HCT116 (cell line): Measurements from ENCODE around the gene CACNA2D3. TPM values are rescaled to one million over a fixed set of nuclear protein-coding genes. Genes with fewer than 3 reads are reported as not detected.

ENCODE experiments used
- ATAC-seq: fragments of 200-7000 bp; cut with Tn5 transposase; 2 replicates; pipeline ENCODE4 v1.9.1; 2020; ENCODE audit warnings: mild to moderate bottlenecking, moderate library complexity
- BruUV-seq: library from RNA; stranded (reverse); fragments of 400-500 nt; replicated peaks from 2 replicates; lab custom pipeline; 2021; lab: Mats Ljungman, UMichigan
- CTCF ChIA-PET: fragments of 300-600 bp; sonication (Branson Sonifier 250); formaldehyde crosslinking; loops from one replicate; lab custom pipeline; 2021; ENCODE audit warnings: antibody characterized with exemption; lab: Charles Lee
- POLR2A ChIA-PET: fragments of 300-600, 350-600 bp; sonication (Branson Sonifier 250); formaldehyde crosslinking; loops from one replicate; lab custom pipeline; 2021; ENCODE audit warnings: antibody characterized with exemption; lab: Charles Lee
- RAD21 ChIA-PET, 2 experiments: fragments of 300-600 bp; sonication (Branson Sonifier 250); formaldehyde crosslinking; loops; one replicate each; lab custom pipeline; 2023; ENCODE audit warnings: low total read pairs in 2 of 2; ENCODE audit not compliant: uncharacterized antibody in 2 of 2, unreplicated experiment in 2 of 2, low non-redundant PET in 1 of 2; lab: Charles Lee
- DNase-seq: peaks from one replicate; pipeline ENCODE4 v3.0.0-alpha.2; 2010; ENCODE audit warnings: low read depth, low spot score
- H2AFZ ChIP-seq: fragments of 200-600 bp; shearing (Covaris generic), sonication (generic); 2 replicates; pipeline ENCODE4 v1.6.1; 2017; ENCODE audit warnings: low read depth, mixed run types, mixed read lengths, antibody characterized with exemption, low read length; ENCODE audit not compliant: poor library complexity, severe bottlenecking
- H3K27ac ChIP-seq: 2 replicates; pipeline ENCODE4 v1.5.1; 2012; ENCODE audit warnings: low read depth, low read length
- H3K27me3 ChIP-seq: fragments of 200-600 bp; sonication (generic); 2 replicates; pipeline ENCODE4 v1.6.1; 2016; ENCODE audit warnings: mixed run types, low read length, mixed read lengths; ENCODE audit not compliant: insufficient read depth
- H3K36me3 ChIP-seq, 2 experiments: fragments of 200-500 bp in 1 of 2; fragments of 200-600 bp in 1 of 2; sonication (Bioruptor generic) in 1 of 2; sonication (generic) in 1 of 2; 2 replicates each; pipeline versions ENCODE4 v1.5.1 to v1.6.1; 2014 to 2016; ENCODE audit warnings: low read length in 2 of 2, inconsistent platforms in 1 of 2, mixed read lengths in 1 of 2, mixed run types in 1 of 2; ENCODE audit not compliant: insufficient read depth in 2 of 2, control insufficient read depth in 1 of 2
- H3K4me1 ChIP-seq, 2 experiments: fragments of 200-600 bp in 1 of 2; sonication (generic) in 1 of 2; 2 replicates each; pipeline versions ENCODE4 v1.5.1 to v1.6.1; 2012 to 2017; ENCODE audit warnings: low read length in 2 of 2, inconsistent platforms in 1 of 2, mild to moderate bottlenecking in 1 of 2, mixed read lengths in 1 of 2, mixed run types in 1 of 2, moderate library complexity in 1 of 2; ENCODE audit not compliant: insufficient read depth in 2 of 2, control insufficient read depth in 1 of 2
- H3K4me2 ChIP-seq: fragments of 200-600 bp; sonication (generic); 2 replicates; pipeline ENCODE4 v1.6.1; 2017; ENCODE audit warnings: mixed run types, low read length, mixed read lengths
- H3K4me3 ChIP-seq, 2 experiments: fragments of 200-600 bp in 1 of 2; sonication (generic) in 1 of 2; replicated peaks in 1 of 2; 2 replicates each; pipeline ENCODE4 v1.5.1; 2011 to 2016; ENCODE audit warnings: low read length in 2 of 2, control low read depth in 1 of 2, low read depth in 1 of 2, mild to moderate bottlenecking in 1 of 2, mixed read lengths in 1 of 2, mixed run types in 1 of 2
- H3K79me2 ChIP-seq: fragments of 200-600 bp; sonication (generic); 2 replicates; pipeline ENCODE4 v1.6.1; 2017; ENCODE audit warnings: mild to moderate bottlenecking, mixed run types, low read length, moderate library complexity, mixed read lengths; ENCODE audit not compliant: insufficient read depth
- H3K9ac ChIP-seq: fragments of 200-600 bp; sonication (generic); 2 replicates; pipeline ENCODE4 v1.6.1; 2016; ENCODE audit warnings: low read length, mixed read lengths
- H3K9me2 ChIP-seq: fragments of 200-600 bp; sonication (generic), shearing (Covaris generic); 2 replicates; pipeline ENCODE4 v1.6.1; 2017; ENCODE audit warnings: mixed run types, mild to moderate bottlenecking, moderate library complexity; ENCODE audit not compliant: insufficient read depth
- H3K9me3 ChIP-seq, 2 experiments: fragments of 200-500 bp in 1 of 2; fragments of 200-600 bp in 1 of 2; sonication (Bioruptor generic) in 1 of 2; sonication (generic) in 1 of 2; 2 replicates each; pipeline ENCODE4 v1.6.1; 2014 to 2017; ENCODE audit warnings: low read length in 2 of 2, mixed read lengths in 2 of 2, inconsistent platforms in 1 of 2, low read depth in 1 of 2, mild to moderate bottlenecking in 1 of 2, mixed run types in 1 of 2, moderate library complexity in 1 of 2; ENCODE audit not compliant: control insufficient read depth in 1 of 2, insufficient read depth in 1 of 2
- H4K20me1 ChIP-seq: fragments of 200-600 bp; sonication (generic), shearing (Covaris generic); 2 replicates; pipeline ENCODE4 v1.6.1; 2017; ENCODE audit warnings: mixed run types, mild to moderate bottlenecking, moderate library complexity; ENCODE audit not compliant: insufficient read depth
- CBX3 ChIP-seq: IDR thresholded peaks from 2 replicates; pipeline ENCODE4 v1.6.1; 2012; ENCODE audit warnings: low read depth
- EGR1 ChIP-seq: IDR thresholded peaks from 2 replicates; pipeline ENCODE4 v1.6.1; 2012; ENCODE audit warnings: low read depth
- EZH2 ChIP-seq: fragments of 200-600 bp; sonication (generic); IDR thresholded peaks from 2 replicates; pipeline ENCODE4 v1.6.1; 2017; ENCODE audit warnings: antibody characterized with exemption, mixed run types
- EZH2phosphoT487 ChIP-seq: fragments of 200-600 bp; IDR thresholded peaks from 2 replicates; pipeline ENCODE4 v1.6.1; 2018; ENCODE audit warnings: antibody characterized with exemption, borderline replicate concordance
- JUND ChIP-seq: IDR thresholded peaks from 2 replicates; pipeline ENCODE4 v1.6.1; 2012
- POLR2A ChIP-seq: IDR thresholded peaks from 2 replicates; pipeline ENCODE4 v1.7.0; 2011; ENCODE audit warnings: borderline replicate concordance; ENCODE audit not compliant: insufficient read depth, insufficient read length; ENCODE audit errors: extremely low read depth
- POLR2AphosphoS5 ChIP-seq: IDR thresholded peaks from 2 replicates; pipeline ENCODE4 v1.6.1; 2011; ENCODE audit warnings: mild to moderate bottlenecking, low read depth, low read length, moderate library complexity
- SIN3A ChIP-seq: IDR thresholded peaks from 2 replicates; pipeline ENCODE4 v1.6.1; 2012; ENCODE audit warnings: low read depth
- SP1 ChIP-seq: IDR thresholded peaks from 2 replicates; pipeline ENCODE4 v1.6.1; 2012; ENCODE audit warnings: low read depth
- SRF ChIP-seq: IDR thresholded peaks from 2 replicates; pipeline ENCODE4 v1.6.1; 2012; ENCODE audit warnings: low read depth
- YY1 ChIP-seq: IDR thresholded peaks from 2 replicates; pipeline ENCODE4 v1.6.1; 2011; ENCODE audit warnings: low read length, low read depth, moderate library complexity, mild to moderate bottlenecking; ENCODE audit not compliant: insufficient replicate concordance; ENCODE audit errors: extremely low read depth
- ZBTB33 ChIP-seq: IDR thresholded peaks from 2 replicates; pipeline ENCODE4 v1.6.1; 2011; ENCODE audit warnings: mild to moderate bottlenecking, low read length, moderate library complexity; ENCODE audit not compliant: insufficient replicate concordance; ENCODE audit errors: extremely low read depth
- intact Hi-C: fragments of 100-400 bp; cut with micrococcal nuclease; formaldehyde crosslinking; loops from 2 replicates; pipeline ENCODE4 v1.10.0; 2022
- total RNA-seq: library from RNA; stranded (reverse); gene quantifications from one replicate; pipeline ENCODE4 v1.2.1, GENCODE V29; 2021; ENCODE audit not compliant: unreplicated experiment
- TF ChIP-seq, protein P1 (sequence below): IDR thresholded peaks from 2 replicates; pipeline ENCODE4 v1.6.1; 2012
- TF ChIP-seq, protein P2 (sequence below): IDR thresholded peaks from 2 replicates; pipeline ENCODE4 v1.6.1; 2012; ENCODE audit warnings: low read depth
- TF ChIP-seq, protein P3 (sequence below): IDR thresholded peaks from 2 replicates; pipeline ENCODE4 v1.6.1; 2012

CACNA2D3 gene
- total RNA-seq, 1 experiment from 2014 or later: 0.20 TPM

- ChIA-PET CTCF (no interaction called here), POLR2A (no interaction called here), RAD21 (no interaction called here)
- Histone ChIP-seq H3K27me3 (no peaks in the 10 kb centered on the region), H3K4me3 (no peak overlapping the region), H3K9ac (no peak overlapping the region), H3K27ac (no peak overlapping the region), H3K36me3 (no peaks in the 10 kb centered on the region), H3K4me1 (no peaks in the 10 kb centered on the region), H4K20me1 (no peaks in the 10 kb centered on the region), H2AFZ (no peak overlapping the region), H3K4me2 (no peak overlapping the region), H3K9me3 (no peaks in the 10 kb centered on the region; a peak in 1 of 4 replicates), H3K9me2 (no peaks in the 10 kb centered on the region), H3K79me2 (no peaks in the 10 kb centered on the region)
- no peak for TF ChIP-seq YY1
- TF ChIP-seq POLR2A: no peak
- no peak for TF ChIP-seq SRF
- TF ChIP-seq SIN3A: no peak
- no peak for TF ChIP-seq EZH2phosphoT487
- TF ChIP-seq SP1: no peak
- DNase-seq (no peak), ATAC-seq (no peak)
- BruUV-seq: no TSS peak
- intact Hi-C loops: no loop called here
These were observed 395.1 kb downstream of the CACNA2D3 start for GRCh38 chr3:54517424-54517823.

- Histone ChIP-seq H3K4me2 (no peak overlapping the region), H3K4me1 (no peaks in the 10 kb centered on the region), H3K79me2 (no peaks in the 10 kb centered on the region), H3K27me3 (no peaks in the 10 kb centered on the region), H3K4me3 (no peak overlapping the region), H3K9me2 (no peaks in the 10 kb centered on the region), H3K9ac (no peak overlapping the region), H3K27ac (no peak overlapping the region), H3K36me3 (no peaks in the 10 kb centered on the region), H2AFZ (no peak overlapping the region), H4K20me1 (no peaks in the 10 kb centered on the region), H3K9me3 (no peaks in the 10 kb centered on the region; a peak in 1 of 4 replicates)
- intact Hi-C loops: no loop called here
- ATAC-seq (no peak), DNase-seq (no peak)
- BruUV-seq: no TSS peak
- RAD21 ChIA-PET: no interaction called here
- POLR2A ChIA-PET: no interaction called here
- CTCF ChIA-PET: no interaction called here
- TF ChIP-seq POLR2AphosphoS5 (no peak), EGR1 (no peak), CBX3 (no peak), EZH2phosphoT487 (no peak), ZBTB33 (no peak), JUND (no peak), SRF (no peak), YY1 (no peak), EZH2 (no peak)
- TF ChIP-seq, protein P1, sequence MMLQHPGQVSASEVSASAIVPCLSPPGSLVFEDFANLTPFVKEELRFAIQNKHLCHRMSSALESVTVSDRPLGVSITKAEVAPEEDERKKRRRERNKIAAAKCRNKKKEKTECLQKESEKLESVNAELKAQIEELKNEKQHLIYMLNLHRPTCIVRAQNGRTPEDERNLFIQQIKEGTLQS: no peak
- TF ChIP-seq, protein P2, sequence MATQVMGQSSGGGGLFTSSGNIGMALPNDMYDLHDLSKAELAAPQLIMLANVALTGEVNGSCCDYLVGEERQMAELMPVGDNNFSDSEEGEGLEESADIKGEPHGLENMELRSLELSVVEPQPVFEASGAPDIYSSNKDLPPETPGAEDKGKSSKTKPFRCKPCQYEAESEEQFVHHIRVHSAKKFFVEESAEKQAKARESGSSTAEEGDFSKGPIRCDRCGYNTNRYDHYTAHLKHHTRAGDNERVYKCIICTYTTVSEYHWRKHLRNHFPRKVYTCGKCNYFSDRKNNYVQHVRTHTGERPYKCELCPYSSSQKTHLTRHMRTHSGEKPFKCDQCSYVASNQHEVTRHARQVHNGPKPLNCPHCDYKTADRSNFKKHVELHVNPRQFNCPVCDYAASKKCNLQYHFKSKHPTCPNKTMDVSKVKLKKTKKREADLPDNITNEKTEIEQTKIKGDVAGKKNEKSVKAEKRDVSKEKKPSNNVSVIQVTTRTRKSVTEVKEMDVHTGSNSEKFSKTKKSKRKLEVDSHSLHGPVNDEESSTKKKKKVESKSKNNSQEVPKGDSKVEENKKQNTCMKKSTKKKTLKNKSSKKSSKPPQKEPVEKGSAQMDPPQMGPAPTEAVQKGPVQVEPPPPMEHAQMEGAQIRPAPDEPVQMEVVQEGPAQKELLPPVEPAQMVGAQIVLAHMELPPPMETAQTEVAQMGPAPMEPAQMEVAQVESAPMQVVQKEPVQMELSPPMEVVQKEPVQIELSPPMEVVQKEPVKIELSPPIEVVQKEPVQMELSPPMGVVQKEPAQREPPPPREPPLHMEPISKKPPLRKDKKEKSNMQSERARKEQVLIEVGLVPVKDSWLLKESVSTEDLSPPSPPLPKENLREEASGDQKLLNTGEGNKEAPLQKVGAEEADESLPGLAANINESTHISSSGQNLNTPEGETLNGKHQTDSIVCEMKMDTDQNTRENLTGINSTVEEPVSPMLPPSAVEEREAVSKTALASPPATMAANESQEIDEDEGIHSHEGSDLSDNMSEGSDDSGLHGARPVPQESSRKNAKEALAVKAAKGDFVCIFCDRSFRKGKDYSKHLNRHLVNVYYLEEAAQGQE: no peak
- TF ChIP-seq, protein P3, sequence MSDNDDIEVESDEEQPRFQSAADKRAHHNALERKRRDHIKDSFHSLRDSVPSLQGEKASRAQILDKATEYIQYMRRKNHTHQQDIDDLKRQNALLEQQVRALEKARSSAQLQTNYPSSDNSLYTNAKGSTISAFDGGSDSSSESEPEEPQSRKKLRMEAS: no peak
These were observed 395.8 kb downstream of the CACNA2D3 start for GRCh38 chr3:54518011-54518675.
